Suprapubic skin (tissue), 4 donors: ENCODE measurements around the gene TOM1L2. TPM values are rescaled to one million over a fixed set of nuclear protein-coding genes. Genes with fewer than 3 reads are reported as not detected.

Experiments used
- DNase-seq, 2 donors: peaks; one replicate each; pipeline ENCODE4 v3.0.0-alpha.2; 2019; ENCODE audit warnings: low spot score in 2 of 2
- H3K27ac ChIP-seq: fragments of 200-600 bp; sonication (generic); one replicate; pipeline ENCODE4 v1.5.1; 2019
- H3K27me3 ChIP-seq: fragments of 200-600 bp; sonication (generic); one replicate; pipeline ENCODE4 v1.5.1; 2019
- H3K36me3 ChIP-seq: fragments of 200-600 bp; sonication (generic); one replicate; pipeline ENCODE4 v1.5.1; 2019
- H3K4me1 ChIP-seq: fragments of 200-600 bp; sonication (generic); one replicate; pipeline ENCODE4 v1.5.1; 2019
- H3K4me3 ChIP-seq: fragments of 200-600 bp; sonication (generic); one replicate; pipeline ENCODE4 v1.5.1; 2019; ENCODE audit warnings: mild to moderate bottlenecking
- H3K9me3 ChIP-seq: fragments of 200-600 bp; sonication (generic); one replicate; pipeline ENCODE4 v1.5.1; 2019
- CTCF ChIP-seq, 2 donors: fragments of 200-600 bp in 1 of 2; fragments of 450-650 bp in 1 of 2; sonication (generic) in 1 of 2; IDR thresholded peaks; one replicate each; pipeline ENCODE4 v1.5.1; 2016 to 2019; ENCODE audit warnings: antibody characterized with exemption in 2 of 2, mild to moderate bottlenecking in 1 of 2, moderate library complexity in 1 of 2
- EP300 ChIP-seq: sonication (generic); formaldehyde crosslinking; IDR thresholded peaks from one replicate; pipeline ENCODE4 v1.6.1; 2017; ENCODE audit warnings: antibody characterized with exemption
- POLR2A ChIP-seq, 2 donors: fragments of 450-650 bp; IDR thresholded peaks; one replicate each; pipeline ENCODE4 v1.6.1; 2017; ENCODE audit warnings: antibody characterized with exemption in 2 of 2, mild to moderate bottlenecking in 2 of 2, moderate library complexity in 2 of 2
- POLR2AphosphoS5 ChIP-seq, 3 donors: sonication (generic); formaldehyde crosslinking; IDR thresholded peaks; one replicate each; pipeline ENCODE4 v1.6.1; 2017; ENCODE audit warnings: antibody characterized with exemption in 3 of 3
- WGBS: methylation state at CpG from one replicate; pipeline ENCODE4 v1.1.5; 2018; 5-methylcytosine and 5-hydroxymethylcytosine counted together
- total RNA-seq, 4 donors: library from RNA; depleted of rRNA; stranded (reverse); fragments of >200 nt; gene quantifications; one replicate each; pipeline ENCODE4 v1.1.0, GENCODE V29; 2016

Gene TOM1L2
- total RNA-seq, 4 donors from 2014 or later: 128 to 259 (median 162) TPM

- Histone ChIP-seq H3K27ac (no peak overlapping the region), H3K4me1 (peaks cover 74% of the 10 kb centered on the region), H3K9me3 (no peaks in the 10 kb centered on the region), H3K36me3 (peaks cover 61% of the 10 kb centered on the region), H3K4me3 (no peak overlapping the region), H3K27me3 (no peaks in the 10 kb centered on the region)
- 80% methylated on average over 16 of the region's 17 CpGs for WGBS
- TF ChIP-seq EP300 (no peak), CTCF (IDR thresholded peaks at IDR 0.05) (no peak), POLR2A (IDR thresholded peaks at IDR 0.05) (no peak), POLR2AphosphoS5 (IDR thresholded peaks at IDR 0.05) (no peak)
- no peak for DNase-seq
Measured at GRCh38 chr17:17815436-17816200, 156.6 kb downstream of the TOM1L2 start.

DNA sequence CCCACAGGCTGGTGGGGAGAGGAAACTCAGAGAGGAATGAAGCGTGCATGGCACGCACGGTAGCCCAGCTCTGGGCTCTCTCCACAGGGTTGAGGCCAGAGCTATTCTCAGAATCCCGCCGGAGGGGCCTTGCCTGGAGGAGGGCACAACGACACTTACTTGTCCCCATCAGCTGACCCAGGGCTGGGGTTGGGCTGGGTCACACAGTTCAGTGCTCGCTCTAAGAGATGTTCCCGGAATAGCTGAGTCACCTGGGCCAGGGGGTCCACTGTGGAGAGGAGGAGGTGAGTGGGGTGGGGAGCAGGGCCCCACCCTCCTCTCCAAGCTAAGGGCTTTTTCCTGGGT, 157.2 kb downstream of the TOM1L2 start:
- no peak for DNase-seq
- Histone ChIP-seq H3K9me3 (no peaks in the 10 kb centered on the region), H3K27ac (no peak overlapping the region), H3K4me1 (peaks cover 74% of the 10 kb centered on the region), H3K27me3 (no peaks in the 10 kb centered on the region), H3K4me3 (no peak overlapping the region), H3K36me3 (peaks cover 56% of the 10 kb centered on the region)
- no peak for TF ChIP-seq EP300
- TF ChIP-seq CTCF (IDR thresholded peaks at IDR 0.05): no peak
- 60% methylated on average over 1 of the region's 8 CpGs for WGBS

- H3K4me1 ChIP-seq: peaks cover 74% of the 10 kb centered on the region
- no peak overlapping the region for H3K4me3 ChIP-seq
- WGBS: 76% methylated on average over 3 of the region's 20 CpGs
- H3K27ac ChIP-seq: no peak overlapping the region
- TF ChIP-seq POLR2A (IDR thresholded peaks at IDR 0.05) (no peak), EP300 (no peak), CTCF (IDR thresholded peaks at IDR 0.05) (no peak), POLR2AphosphoS5 (IDR thresholded peaks at IDR 0.05) (no peak)
- no peaks in the 10 kb centered on the region for H3K9me3 ChIP-seq
- peaks cover 51% of the 10 kb centered on the region for H3K36me3 ChIP-seq
- no peak for DNase-seq
- H3K27me3 ChIP-seq: no peaks in the 10 kb centered on the region
Measured at GRCh38 chr17:17814162-17815061, 157.8 kb downstream of the TOM1L2 start.

DNA sequence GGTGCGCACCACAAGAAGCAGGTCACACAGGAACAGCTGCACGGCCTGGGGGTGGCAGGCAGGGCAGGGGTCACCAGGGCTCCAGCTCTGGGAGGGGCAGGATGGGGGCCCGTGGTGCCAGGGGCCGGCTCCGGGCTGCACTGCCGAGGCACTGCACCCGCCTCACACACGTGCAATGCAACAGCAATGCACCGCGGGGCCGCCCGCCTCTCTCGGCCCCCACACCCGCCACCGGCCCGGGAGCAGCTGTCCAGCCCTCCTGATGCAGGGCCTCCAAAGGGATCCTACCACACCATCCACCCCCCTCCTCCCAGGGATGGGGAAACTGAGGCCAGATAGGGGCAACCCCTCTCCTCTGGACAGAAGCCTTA, 158.5 kb downstream of the TOM1L2 start:
- no peak overlapping the region for H3K4me3 ChIP-seq
- peaks cover 74% of the 10 kb centered on the region for H3K4me1 ChIP-seq
- H3K9me3 ChIP-seq: no peaks in the 10 kb centered on the region
- H3K36me3 ChIP-seq: peaks cover 44% of the 10 kb centered on the region
- no peak overlapping the region for H3K27ac ChIP-seq
- no peak for TF ChIP-seq POLR2AphosphoS5 (IDR thresholded peaks at IDR 0.05)
- no peak for TF ChIP-seq CTCF (IDR thresholded peaks at IDR 0.05)
- TF ChIP-seq POLR2A (IDR thresholded peaks at IDR 0.05): no peak
- TF ChIP-seq EP300: no peak
- WGBS: 71% methylated on average over 6 of the region's 16 CpGs
- DNase-seq: no peak
- H3K27me3 ChIP-seq: no peaks in the 10 kb centered on the region

DNA sequence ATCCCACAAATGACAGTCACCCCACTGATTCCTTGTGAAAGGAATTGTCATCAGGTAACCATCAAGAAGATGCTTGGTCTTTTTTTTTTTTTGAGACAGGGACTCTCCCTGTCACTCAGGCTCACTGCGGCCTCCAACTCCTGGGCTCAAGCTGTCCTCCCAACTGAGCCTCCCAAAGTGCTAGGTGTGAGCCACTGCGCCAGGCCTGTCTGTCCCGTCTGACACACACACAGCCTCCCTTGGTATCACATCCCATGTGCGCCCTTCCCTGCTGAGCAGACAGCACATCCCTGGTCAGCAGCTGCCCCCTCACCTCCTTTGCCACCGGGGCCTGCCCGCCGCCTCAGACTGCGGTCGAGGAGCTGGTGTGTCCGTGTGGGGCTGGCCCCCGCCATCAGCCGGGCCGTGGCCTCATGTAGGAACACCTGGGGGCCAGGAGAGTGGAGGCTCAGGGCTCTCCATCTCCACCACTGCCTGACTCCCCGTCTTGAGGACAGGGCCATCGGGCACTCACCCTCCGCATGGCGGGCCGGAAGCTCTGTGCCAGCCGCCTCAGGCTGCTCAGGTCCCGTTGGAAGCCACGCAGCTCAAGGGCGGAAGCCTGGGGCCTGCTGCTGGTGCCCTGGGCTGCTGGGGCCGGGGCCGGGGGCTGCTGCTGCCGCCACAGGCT, 159.0 kb downstream of the TOM1L2 start:
- peaks cover 38% of the 10 kb centered on the region for H3K36me3 ChIP-seq
- WGBS: 98% methylated on average over 11 of the region's 25 CpGs
- no peaks in the 10 kb centered on the region for H3K9me3 ChIP-seq
- no peak for DNase-seq
- peaks cover 70% of the 10 kb centered on the region for H3K4me1 ChIP-seq
- TF ChIP-seq POLR2A (IDR thresholded peaks at IDR 0.05): no peak
- no peak for TF ChIP-seq CTCF (IDR thresholded peaks at IDR 0.05)
- no peak for TF ChIP-seq EP300
- no peak for TF ChIP-seq POLR2AphosphoS5 (IDR thresholded peaks at IDR 0.05)
- H3K4me3 ChIP-seq: no peak overlapping the region
- H3K27ac ChIP-seq: no peak overlapping the region
- no peaks in the 10 kb centered on the region for H3K27me3 ChIP-seq
